ENCODE measurements around the gene HOXA4. TPM values are rescaled to one million over a fixed set of nuclear protein-coding genes. Genes with fewer than 3 reads are reported as not detected.

The HOXA4 gene
- polyA plus RNA-seq, 10 donors = 12.7 to 34.5 (median 26.5) TPM

DNA sequence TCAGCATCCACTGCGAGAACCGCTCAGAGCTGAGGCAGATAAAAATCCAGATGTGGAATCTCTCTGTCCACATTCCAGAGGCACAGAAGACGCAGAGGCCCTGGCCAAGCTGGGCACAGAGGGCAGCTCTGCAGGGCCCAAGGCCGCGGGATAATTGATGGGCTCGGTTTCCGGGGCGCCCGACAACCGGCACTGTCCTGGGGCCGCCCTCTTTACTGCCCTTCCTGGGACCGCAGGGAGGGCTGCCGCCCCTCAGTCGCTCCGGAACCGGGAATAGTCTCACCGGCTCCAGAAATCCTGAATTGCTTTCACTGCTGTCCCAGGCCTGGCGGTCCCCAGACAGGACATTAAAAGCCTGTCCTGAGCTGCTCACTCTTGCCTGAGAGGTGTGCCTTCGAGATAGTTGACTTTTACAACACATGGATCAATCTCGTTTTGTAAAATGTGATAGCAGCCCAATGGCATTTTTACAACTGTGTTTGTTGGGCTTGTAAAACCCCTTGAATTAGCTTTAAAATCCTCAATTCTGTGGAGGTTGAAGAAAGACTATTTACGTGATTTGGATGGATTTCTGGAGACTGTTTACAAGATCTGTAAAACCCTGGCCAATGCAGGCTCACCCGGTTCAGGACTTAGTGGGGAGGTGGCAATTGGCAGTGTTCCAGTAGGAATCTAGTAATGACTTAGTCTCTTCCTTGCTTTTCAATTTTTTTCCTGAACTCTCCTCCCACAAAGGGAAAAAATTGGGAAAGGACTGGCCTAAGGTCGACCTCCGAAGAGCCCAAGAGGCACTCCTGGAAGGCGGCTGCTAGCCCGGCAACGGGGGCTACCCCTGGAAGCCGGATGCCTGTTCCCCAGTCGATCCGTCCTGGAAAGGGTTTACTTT is 18.4 kb upstream of the HOXA4 start:
- peak in 1 of 3 donors; percentile 71 for DNase-seq

GRCh38 chr7:27148031-27148755 is 17.6 kb upstream of the HOXA4 start:
- DNase-seq = peak in 1 of 3 donors; percentile 83

- DNase-seq = peak in 1 of 3 donors; percentile 85
Measured at GRCh38 chr7:27147199-27148030, 16.9 kb upstream of the HOXA4 start, which contains the start of gene HOXA6. HOXA6 (minus strand) TSS chr7:27147774; CDS start chr7:27147749, 25 bp downstream.

DNA sequence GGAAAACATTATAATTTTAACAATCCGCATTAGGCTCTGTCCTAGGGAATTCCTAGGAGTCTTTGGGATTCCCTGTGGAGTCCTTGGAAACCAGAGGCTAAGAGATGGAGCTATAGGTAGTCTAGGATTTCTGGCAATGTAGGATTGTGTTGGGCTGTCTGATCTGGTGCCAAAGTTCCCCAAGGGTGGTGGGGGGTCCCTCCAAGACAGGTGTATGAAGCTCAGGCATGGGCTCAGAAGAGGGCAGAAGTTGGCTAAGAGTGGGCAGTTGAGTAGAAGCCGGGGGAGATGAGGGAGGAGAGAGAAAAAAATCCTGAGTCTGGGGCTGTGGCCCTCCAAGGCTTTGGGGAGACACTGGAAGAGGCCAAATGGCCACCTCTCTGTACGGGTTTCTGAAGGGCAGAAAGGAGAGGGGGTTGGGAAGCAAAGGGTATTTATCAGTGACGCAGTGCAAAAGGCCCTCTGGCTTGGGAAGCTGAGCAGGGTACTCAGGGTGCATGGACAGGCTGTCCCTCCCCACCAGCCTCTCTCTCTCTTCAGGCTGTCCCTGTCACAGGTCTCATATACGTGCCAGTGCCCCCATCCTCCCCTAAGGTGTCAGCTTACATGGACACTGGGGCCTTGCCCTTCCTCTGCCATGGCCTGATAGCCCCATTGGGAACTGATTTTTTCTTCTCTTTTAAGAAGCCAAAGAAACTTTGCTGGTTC is 16.1 kb upstream of the HOXA4 start:
- peak in 1 of 3 donors; percentile 51 for DNase-seq

DNA sequence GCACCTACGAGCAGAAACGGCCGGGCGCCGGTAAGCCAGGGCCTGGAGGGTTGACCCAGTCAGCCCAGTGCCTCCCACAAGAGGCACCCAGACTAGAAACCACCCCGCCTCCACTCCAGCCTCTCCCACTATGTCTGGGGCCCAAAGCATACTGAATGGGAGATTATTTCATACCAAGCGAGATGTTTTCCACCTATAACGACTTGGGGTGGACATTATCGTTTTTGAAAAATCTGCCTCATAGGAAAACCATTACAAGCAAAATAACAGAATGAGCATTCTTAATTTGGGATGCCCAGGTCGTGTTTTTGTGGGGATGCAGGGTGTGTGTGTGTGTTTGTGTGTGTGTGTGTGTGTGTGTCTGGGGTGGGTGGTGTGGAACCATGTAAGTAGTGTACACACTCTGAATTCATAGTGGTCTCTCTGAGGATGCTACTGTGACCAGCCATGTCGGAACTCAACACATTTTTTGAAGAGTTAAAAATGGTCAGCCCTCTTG is 15.4 kb upstream of the HOXA4 start:
- no peak for DNase-seq

- DNase-seq = peak in 1 of 3 donors; percentile 65
Measured at GRCh38 chr7:27145165-27145913, 14.8 kb upstream of the HOXA4 start.

GRCh38 chr7:27144781-27145164 is 14.2 kb upstream of the HOXA4 start:
- DNase-seq = peak in 1 of 3 donors; percentile 63

GRCh38 chr7:27143950-27144780 is 13.6 kb upstream of the HOXA4 start:
- DNase-seq = peak in 1 of 3 donors; percentile 64

DNA sequence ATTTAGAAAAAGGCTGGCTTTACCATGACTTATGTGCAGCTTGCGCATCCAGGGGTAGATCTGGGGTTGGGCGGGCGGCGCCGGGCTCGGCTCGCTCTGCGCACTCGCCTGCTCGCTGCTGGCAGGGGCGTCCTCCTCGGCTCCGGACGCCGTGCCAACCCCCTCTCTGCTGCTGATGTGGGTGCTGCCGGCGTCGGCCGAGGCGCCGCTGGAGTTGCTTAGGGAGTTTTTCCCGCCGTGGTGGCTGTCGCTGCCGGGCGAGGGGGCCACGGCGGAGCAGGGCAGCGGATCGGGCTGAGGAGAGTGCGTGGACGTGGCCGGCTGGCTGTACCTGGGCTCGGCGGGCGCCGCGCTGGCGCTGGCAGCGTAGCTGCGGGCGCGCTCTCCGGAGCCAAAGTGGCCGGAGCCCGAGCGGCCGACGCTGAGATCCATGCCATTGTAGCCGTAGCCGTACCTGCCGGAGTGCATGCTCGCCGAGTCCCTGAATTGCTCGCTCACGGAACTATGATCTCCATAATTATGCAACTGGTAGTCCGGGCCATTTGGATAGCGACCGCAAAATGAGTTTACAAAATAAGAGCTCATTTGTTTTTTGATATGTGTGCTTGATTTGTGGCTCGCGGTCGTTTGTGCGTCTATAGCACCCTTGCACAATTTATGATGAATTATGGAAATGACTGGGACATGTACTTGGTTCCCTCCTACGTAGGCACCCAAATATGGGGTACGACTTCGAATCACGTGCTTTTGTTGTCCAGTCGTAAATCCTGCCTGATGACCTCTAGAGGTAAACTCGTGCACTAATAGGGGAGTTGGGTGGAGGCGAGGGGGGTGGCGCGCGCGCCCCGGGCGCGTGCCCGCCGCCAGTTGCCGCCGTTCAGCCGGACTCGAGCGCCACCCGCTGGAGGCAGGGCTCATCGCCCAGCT is 12.7 kb upstream of the HOXA4 start, which contains the start of gene HOXA5:
TSS of gene HOXA5 (minus strand) at position 659 of the 927 bp plus-strand sequence. CDS start at position 585, 74 bp downstream.
- peak; percentile 88 to 89 (median 89) for DNase-seq

DNA sequence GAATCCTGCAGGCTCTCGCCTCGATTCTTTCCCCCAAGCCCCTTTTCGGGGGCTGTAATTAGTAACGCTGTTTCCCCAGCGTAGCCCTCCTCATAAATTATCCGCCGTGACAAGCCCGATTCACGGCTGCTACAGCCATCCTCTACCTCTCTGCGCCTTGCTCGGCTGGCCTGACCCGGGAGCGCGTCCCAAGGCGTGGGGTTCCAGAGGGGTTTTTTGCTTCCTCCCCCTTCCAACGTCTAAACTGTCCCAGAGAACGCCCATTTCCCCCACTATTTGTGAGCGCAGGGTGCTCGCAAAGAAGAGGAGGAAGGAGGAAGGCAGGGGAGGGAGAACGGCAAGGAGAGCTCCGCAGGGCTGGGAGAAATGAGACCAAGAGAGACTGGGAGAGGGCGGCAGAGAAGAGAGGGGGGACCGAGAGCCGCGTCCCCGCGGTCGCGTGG is 12.0 kb upstream of the HOXA4 start:
- DNase-seq = no peak

DNA sequence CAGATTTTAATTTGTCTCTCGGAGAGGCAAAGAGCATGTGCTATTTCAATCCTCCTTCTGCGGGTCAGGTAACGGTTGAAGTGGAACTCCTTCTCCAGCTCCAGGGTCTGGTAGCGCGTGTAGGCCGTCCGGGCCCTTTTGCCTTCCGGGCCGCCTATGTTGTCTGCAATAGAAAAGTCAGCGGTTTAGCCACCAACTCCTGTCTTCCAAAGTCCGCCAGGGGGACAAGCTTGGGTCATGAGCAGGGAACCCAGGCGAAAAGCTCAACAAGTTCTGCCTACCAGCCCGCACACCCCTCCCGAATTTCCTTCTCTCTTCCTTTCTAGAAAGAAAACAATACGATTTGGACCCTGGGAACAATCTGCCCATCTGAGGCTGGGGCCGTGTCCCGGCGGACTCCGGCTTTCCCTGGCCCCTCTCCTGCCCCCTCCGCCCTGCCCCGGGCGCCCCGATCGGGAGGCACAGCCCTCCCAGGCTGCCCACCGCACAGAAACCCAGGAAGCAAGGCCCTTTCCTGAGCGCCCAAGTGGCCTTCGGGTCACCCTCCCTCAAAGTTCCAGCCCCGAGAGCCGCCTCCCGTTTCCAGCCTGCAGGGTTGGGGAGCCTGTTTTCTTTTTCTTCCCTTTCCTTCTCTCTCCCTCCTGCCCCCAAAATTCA is 11.5 kb upstream of the HOXA4 start:
- DNase-seq = peak in 1 of 3 donors; percentile 62

- peak in 1 of 3 donors; percentile 46 for DNase-seq
Measured at GRCh38 chr7:27141137-27141922, 10.8 kb upstream of the HOXA4 start.

- peak in 1 of 3 donors; percentile 51 for DNase-seq
Measured at GRCh38 chr7:27140126-27140857, 9.7 kb upstream of the HOXA4 start.

- DNase-seq = no peak
Measured at GRCh38 chr7:27139334-27140125, 9.0 kb upstream of the HOXA4 start.

GRCh38 chr7:27138985-27139333 is 8.4 kb upstream of the HOXA4 start:
- no peak for DNase-seq

Data from muscle of back (tissue), 11 donors.